ENCODE data around the gene ANKMY1. TPM values are rescaled to one million over a fixed set of nuclear protein-coding genes. Genes with fewer than 3 reads are reported as not detected.

ANKMY1 gene
- total RNA-seq, 1 experiment from 2014 or later, result 19.5 TPM

DNA sequence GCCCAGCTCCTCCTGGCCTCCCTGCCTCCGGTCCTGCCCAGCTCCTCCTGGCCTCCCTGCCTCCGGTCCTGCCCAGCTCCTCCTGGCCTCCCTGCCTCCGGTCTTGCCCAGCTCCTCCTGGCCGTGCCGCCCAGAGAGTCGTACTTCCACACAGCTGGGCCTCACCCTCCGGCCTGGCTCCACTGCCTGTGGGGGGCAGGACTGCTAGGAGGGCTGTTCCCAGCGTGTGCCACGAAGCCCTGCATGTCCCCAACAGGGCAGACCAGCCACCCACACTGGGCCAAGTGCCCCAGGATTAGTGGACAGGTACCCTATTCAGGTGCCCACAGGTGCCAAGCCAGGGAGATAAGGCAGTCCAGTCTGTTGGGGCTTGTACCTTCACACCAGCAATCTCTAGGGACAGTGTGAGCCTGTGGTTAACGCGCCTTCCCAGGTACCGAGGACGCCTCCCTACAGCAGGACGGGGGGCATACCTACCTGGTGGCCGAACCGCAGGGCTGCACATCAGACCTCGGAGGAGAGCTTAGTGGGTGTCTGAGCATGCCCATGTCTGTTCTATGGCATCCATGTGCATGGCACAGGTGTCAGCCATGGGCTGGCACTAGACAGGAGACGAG, 117.0 kb downstream of the ANKMY1 start:
- Histone ChIP-seq H3K4me3 (ENCODE audit: low read length) (no peak overlapping the region), H3K9me3 (ENCODE audit: low read length) (no peaks in the 10 kb centered on the region), H3K36me3 (ENCODE audit: low read depth, low read length) (no peaks in the 10 kb centered on the region), H3K4me2 (ENCODE audit: low read length) (no peak overlapping the region), H3K27me3 (ENCODE audit: low read length) (no peaks in the 10 kb centered on the region), H3K79me2 (ENCODE audit: low read length) (peaks cover 35% of the 10 kb centered on the region), H2AFZ (ENCODE audit: low read length) (no peak overlapping the region), H3K9ac (ENCODE audit: low read length) (no peak overlapping the region), H3F3A (ENCODE audit: low read length, unreplicated experiment) (no peaks in the 10 kb centered on the region), H3K27ac (ENCODE audit: low read length) (no peak overlapping the region), H4K20me1 (ENCODE audit: low read length) (peaks cover 27% of the 10 kb centered on the region), H3K9me2 (replicated peaks; ENCODE audit: low read length) (no peaks in the 10 kb centered on the region), H3K4me1 (ENCODE audit: insufficient read depth, low read length) (peaks cover 12% of the 10 kb centered on the region)
- ChIA-PET CTCF (no interaction called here), POLR2A (ENCODE audit: unreplicated experiment) (no interaction called here)
- intact Hi-C loops (cut with micrococcal nuclease), result no loop called here
- no peak for TF ChIP-seq EZH2 (IDR thresholded peaks at IDR 0.05; ENCODE audit: low read length, unreplicated experiment)
- TF ChIP-seq EZH2phosphoT487 (IDR thresholded peaks at IDR 0.05; ENCODE audit: borderline replicate concordance, low read length), result no peak
- TF ChIP-seq, protein P1, sequence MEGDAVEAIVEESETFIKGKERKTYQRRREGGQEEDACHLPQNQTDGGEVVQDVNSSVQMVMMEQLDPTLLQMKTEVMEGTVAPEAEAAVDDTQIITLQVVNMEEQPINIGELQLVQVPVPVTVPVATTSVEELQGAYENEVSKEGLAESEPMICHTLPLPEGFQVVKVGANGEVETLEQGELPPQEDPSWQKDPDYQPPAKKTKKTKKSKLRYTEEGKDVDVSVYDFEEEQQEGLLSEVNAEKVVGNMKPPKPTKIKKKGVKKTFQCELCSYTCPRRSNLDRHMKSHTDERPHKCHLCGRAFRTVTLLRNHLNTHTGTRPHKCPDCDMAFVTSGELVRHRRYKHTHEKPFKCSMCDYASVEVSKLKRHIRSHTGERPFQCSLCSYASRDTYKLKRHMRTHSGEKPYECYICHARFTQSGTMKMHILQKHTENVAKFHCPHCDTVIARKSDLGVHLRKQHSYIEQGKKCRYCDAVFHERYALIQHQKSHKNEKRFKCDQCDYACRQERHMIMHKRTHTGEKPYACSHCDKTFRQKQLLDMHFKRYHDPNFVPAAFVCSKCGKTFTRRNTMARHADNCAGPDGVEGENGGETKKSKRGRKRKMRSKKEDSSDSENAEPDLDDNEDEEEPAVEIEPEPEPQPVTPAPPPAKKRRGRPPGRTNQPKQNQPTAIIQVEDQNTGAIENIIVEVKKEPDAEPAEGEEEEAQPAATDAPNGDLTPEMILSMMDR (conservative IDR thresholded peaks at IDR 0.05; ENCODE audit: low read depth, low read length), result no peak
- DNase-seq (no peak), ATAC-seq (no peak)
- no TSS peak for BruUV-seq (replicated peaks)

DNA sequence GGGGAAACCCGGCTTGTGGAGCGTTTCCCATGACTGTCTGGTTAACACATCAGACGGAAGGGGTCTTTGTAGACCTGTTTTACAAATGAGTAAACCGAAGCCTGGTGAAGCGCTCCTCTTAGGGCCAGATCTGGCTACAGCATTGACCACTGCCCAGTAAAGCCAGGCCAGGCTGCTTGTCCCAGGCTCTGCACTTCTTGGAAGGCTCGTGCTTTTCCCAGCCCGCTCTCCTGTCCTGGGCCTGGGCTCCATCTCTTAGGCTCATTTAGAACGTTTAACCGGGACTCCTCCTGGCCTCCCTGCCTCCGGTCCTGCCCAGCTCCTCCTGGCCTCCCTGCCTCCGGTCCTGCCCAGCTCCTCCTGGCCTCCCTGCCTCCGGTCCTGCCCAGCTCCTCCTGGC, 117.5 kb downstream of the ANKMY1 start:
- Histone ChIP-seq H4K20me1 (ENCODE audit: low read length) (peaks cover 27% of the 10 kb centered on the region), H3K27ac (ENCODE audit: low read length) (no peak overlapping the region), H3K4me1 (ENCODE audit: insufficient read depth, low read length) (peaks cover 12% of the 10 kb centered on the region), H3K4me2 (ENCODE audit: low read length) (no peak overlapping the region), H2AFZ (ENCODE audit: low read length) (no peak overlapping the region), H3K36me3 (ENCODE audit: low read depth, low read length) (no peaks in the 10 kb centered on the region), H3K9me2 (replicated peaks; ENCODE audit: low read length) (no peaks in the 10 kb centered on the region), H3K9me3 (ENCODE audit: low read length) (no peaks in the 10 kb centered on the region), H3K9ac (ENCODE audit: low read length) (no peak overlapping the region), H3F3A (ENCODE audit: low read length, unreplicated experiment) (no peaks in the 10 kb centered on the region), H3K4me3 (ENCODE audit: low read length) (no peak overlapping the region), H3K79me2 (ENCODE audit: low read length) (peaks cover 35% of the 10 kb centered on the region), H3K27me3 (ENCODE audit: low read length) (no peaks in the 10 kb centered on the region)
- intact Hi-C loops (cut with micrococcal nuclease), result no loop called here
- ChIA-PET POLR2A (ENCODE audit: unreplicated experiment) (interaction anchor here (0.5 kb wide), 1 partner anchor 17 kb away, joined by 3 read pairs; no protein-coding TSS in a partner anchor), CTCF (no interaction called here)
- TF ChIP-seq EZH2 (IDR thresholded peaks at IDR 0.05; ENCODE audit: low read length, unreplicated experiment), result no peak
- TF ChIP-seq, protein P1 (conservative IDR thresholded peaks at IDR 0.05; ENCODE audit: low read depth, low read length), result no peak
- no peak for TF ChIP-seq EZH2phosphoT487 (IDR thresholded peaks at IDR 0.05; ENCODE audit: borderline replicate concordance, low read length)
- BruUV-seq (replicated peaks), result no TSS peak
- ATAC-seq (no peak), DNase-seq (no peak)

DNA sequence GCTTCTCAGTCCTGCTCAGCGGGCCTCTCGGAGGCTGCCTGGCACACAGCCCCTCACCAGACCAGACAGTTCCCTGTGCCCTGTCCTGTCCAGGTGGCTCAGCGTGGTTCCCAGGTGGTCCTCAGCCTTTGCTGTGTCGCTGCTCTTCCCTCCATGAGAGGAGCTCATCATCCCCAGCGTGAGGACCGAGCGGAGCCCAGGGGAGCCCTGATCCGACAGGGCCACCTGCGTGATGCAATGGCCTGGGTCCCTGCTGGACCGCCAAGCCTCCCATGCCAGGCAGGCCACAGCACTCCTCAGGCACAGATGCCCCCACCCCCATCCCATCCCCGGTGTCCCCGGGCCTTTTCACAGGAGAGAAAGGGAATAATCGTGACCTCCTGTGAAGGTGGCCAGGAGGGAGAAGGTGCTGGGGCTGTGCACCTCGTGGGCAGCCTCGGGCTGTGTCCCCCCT, 118.1 kb downstream of the ANKMY1 start:
- no peak overlapping the region for H3K9ac ChIP-seq (ENCODE audit: low read length)
- ChIA-PET CTCF (no interaction called here), POLR2A (ENCODE audit: unreplicated experiment) (interaction anchor here (0.5 kb wide), 1 partner anchor 18 kb away, joined by 3 read pairs; no protein-coding TSS in a partner anchor)
- peaks cover 35% of the 10 kb centered on the region for H3K79me2 ChIP-seq (ENCODE audit: low read length)
- H3K27me3 ChIP-seq (ENCODE audit: low read length), result no peaks in the 10 kb centered on the region
- peaks cover 27% of the 10 kb centered on the region for H4K20me1 ChIP-seq (ENCODE audit: low read length)
- H3K4me1 ChIP-seq (ENCODE audit: insufficient read depth, low read length), result peaks cover 14% of the 10 kb centered on the region
- H2AFZ ChIP-seq (ENCODE audit: low read length), result no peak overlapping the region
- no TSS peak for BruUV-seq (replicated peaks)
- DNase-seq (no peak), ATAC-seq (no peak)
- peaks cover under 1% of the 10 kb centered on the region for H3F3A ChIP-seq (ENCODE audit: low read length, unreplicated experiment)
- intact Hi-C loops (cut with micrococcal nuclease), result loop anchor here (2.0 kb wide), 1 partner anchor 289 kb away; no protein-coding TSS in a partner anchor
- no peak for TF ChIP-seq EZH2 (IDR thresholded peaks at IDR 0.05; ENCODE audit: low read length, unreplicated experiment)
- TF ChIP-seq, protein P1 (conservative IDR thresholded peaks at IDR 0.05; ENCODE audit: low read depth, low read length), result no peak
- TF ChIP-seq EZH2phosphoT487 (IDR thresholded peaks at IDR 0.05; ENCODE audit: borderline replicate concordance, low read length), result no peak
- H3K9me2 ChIP-seq (replicated peaks; ENCODE audit: low read length), result no peaks in the 10 kb centered on the region
- no peaks in the 10 kb centered on the region for H3K9me3 ChIP-seq (ENCODE audit: low read length)
- no peak overlapping the region for H3K4me2 ChIP-seq (ENCODE audit: low read length)
- no peak overlapping the region for H3K27ac ChIP-seq (ENCODE audit: low read length)
- no peak overlapping the region for H3K4me3 ChIP-seq (ENCODE audit: low read length)
- H3K36me3 ChIP-seq (ENCODE audit: low read depth, low read length), result no peaks in the 10 kb centered on the region

Data from PC-3 (cell line).